ENCODE data around the gene CST8.

The CST8 gene

DNA sequence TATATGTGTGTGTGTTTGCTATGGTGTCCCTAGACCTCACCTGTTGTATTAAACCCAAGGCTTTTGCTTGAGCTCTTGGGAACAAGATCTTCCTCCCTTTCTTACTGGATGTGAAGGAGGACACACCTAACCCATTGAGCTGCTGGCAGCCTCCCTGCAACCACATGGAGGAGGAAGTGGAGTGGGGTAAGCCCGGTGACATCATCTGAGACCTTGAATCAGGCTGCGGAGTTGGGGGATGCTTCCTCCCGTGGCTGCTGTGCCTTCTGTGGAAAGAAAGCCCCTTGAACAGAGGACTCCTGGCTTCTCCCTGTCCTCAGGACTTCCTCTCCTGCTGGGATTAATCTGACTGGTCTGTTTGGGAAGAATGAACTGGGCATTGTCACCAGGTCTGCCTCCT, 41.5 kb upstream of the CST8 start:
- H3K27ac ChIP-seq: no peak overlapping the region

DNA sequence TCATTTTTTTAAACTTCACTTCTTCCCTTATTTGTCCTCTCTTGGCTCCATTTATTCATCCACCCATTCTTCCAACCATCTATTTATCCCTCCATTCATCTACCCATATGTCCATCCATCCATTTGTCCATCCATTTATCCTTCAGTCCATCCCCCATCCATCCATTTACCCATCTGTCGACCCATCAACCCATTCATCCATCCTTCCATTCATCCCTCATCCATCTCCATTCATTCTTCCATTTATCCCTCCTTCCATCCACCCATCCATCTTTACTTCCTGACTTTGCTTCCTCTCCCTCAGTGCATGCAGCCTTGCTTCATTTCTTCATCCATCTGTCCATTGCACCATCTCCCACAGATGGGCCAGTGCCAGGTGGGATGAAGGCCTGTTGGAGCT, 40.0 kb upstream of the CST8 start:
- H3K27ac ChIP-seq: no peak overlapping the region
- TF ChIP-seq, protein P1, sequence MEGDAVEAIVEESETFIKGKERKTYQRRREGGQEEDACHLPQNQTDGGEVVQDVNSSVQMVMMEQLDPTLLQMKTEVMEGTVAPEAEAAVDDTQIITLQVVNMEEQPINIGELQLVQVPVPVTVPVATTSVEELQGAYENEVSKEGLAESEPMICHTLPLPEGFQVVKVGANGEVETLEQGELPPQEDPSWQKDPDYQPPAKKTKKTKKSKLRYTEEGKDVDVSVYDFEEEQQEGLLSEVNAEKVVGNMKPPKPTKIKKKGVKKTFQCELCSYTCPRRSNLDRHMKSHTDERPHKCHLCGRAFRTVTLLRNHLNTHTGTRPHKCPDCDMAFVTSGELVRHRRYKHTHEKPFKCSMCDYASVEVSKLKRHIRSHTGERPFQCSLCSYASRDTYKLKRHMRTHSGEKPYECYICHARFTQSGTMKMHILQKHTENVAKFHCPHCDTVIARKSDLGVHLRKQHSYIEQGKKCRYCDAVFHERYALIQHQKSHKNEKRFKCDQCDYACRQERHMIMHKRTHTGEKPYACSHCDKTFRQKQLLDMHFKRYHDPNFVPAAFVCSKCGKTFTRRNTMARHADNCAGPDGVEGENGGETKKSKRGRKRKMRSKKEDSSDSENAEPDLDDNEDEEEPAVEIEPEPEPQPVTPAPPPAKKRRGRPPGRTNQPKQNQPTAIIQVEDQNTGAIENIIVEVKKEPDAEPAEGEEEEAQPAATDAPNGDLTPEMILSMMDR (conservative IDR thresholded peaks at IDR 0.05): no peak

More for the DNA sequence above, 41.5 kb upstream of the CST8 start:
- TF ChIP-seq, protein P1 (conservative IDR thresholded peaks at IDR 0.05): no peak

DNA sequence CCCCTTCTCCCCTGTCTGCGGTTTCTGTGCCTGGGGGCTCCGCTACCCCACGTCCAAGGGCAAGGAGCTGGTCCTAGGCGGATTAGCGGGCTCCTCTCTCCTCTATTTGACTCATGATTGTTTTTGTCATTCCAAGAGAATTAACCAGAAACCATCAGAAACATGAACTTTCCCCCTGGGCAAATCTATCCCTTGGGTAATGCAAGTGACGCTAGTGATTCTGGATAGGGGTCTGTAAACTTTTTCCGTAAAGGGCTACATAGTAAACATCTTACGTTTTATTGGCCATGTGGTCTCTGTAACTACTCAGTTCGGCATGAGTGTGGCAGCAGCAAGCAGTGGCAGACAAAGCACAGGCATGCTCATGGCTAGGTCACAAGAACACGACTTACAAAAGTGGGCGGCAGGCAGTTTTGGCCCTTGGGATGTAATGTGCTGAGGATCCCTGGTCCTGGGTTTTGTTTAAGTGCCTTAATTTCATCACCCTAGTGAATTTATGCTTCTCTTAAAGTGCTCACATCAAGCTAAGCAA, 38.9 kb upstream of the CST8 start:
- TF ChIP-seq, protein P1 (conservative IDR thresholded peaks at IDR 0.05): no peak
- no peak overlapping the region for H3K27ac ChIP-seq

DNA sequence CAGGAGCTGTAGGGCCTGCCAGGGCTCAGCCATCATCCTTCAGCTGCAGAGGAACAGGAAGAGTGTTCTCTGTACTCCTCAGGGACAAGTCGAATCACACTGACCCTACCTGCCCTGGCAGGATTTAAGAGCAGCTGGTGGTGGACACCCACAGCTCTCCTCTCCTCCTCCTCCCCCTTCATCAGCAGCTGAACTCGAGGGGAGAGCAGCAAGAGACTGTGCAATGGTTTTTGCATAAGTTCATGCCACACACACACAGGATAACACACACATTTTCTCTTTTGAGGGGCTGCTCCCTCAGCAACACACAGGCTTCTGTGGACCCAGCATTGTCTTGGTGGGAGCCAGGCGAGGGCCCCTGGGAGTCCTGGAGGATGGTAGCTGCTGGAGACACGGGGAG, 38.1 kb upstream of the CST8 start, which contains the start of gene CST11:
CST11 (minus strand) TSS at position 101 of the 400 bp plus-strand sequence; CDS start at position 36, 65 bp downstream.
- TF ChIP-seq, protein P1 (conservative IDR thresholded peaks at IDR 0.05): no peak
- no peak within 1 kb of the TSS for H3K27ac ChIP-seq

DNA sequence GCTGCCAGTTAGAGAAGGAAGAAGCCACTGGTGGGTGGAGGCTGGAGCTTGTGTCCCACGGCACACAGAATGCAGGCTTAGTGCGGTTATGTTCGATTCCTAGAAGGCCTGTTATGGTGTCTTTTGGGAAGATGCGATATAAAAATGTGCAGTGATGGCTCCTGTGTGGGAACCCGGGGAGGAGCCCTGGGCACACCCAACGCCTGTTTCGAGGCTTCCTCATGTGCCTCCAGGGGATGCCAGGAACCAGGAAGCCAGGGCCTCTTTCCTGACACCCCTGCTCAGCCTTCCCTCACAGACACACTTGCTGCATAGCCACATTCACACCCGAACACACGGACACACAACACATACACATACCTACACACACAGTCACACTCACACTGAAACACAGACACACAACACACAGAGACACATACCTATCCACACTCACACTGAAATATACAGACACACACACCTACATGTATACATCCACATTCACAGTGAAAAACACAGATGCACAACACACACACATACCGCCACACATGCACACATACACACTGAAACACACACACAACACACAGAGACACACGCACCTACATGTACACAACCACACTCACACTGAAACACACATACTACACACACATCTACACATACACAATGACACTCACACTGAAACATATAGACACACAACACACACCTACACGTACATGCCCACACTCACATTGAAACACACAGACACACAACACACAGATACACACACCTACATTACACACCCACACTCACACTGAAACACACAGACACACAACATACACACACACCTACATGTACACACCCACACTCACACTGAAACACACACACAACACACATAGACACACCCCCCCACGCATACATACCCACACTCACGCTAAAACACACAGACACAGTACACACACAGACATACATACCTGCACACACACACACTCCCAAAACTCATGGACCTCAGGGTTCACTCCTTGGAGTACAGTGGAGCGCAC, 37.1 kb upstream of the CST8 start:
- TF ChIP-seq, protein P1 (conservative IDR thresholded peaks at IDR 0.05): no peak
- H3K27ac ChIP-seq: no peak overlapping the region

DNA sequence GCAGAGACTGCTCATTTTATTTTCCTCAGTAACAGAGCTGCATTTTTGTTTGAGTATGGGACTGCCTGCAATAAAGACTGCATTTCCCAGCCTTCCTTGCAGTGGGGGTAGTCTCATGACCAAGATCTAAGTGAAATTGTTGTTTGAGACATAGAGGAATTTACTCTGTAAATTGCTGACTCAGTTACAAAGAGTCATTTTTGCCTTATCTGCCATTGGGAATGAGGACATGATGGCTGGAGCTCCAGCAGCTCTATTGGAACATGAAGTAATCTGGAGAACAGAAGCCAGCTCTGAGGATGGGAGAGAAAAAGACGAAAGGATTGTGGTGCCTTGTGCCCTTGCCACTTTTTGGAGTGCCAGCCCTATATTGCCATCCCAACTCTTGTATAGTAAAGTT, 36.1 kb upstream of the CST8 start:
- TF ChIP-seq, protein P1 (conservative IDR thresholded peaks at IDR 0.05): no peak
- no peak overlapping the region for H3K27ac ChIP-seq

DNA sequence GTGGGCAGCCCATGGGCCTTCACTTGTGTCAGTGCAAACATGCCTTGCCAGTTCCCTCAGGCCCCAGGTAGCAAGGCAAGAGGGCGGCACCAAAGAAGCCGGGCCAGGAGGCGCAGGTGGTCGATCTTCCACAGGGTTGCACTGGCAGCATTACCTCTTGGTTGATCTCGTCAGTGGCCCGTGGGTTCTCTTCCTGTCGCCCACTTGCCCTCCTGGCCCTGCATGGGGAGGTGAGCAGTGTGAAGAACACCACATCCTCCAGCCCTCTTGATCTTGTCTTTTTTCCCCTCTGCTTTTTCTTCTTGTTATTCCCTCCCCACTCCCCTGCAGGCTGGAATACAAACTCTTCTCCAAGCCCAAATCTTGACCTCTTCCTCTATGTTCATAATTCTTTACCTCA, 35.3 kb upstream of the CST8 start:
- TF ChIP-seq, protein P1 (conservative IDR thresholded peaks at IDR 0.05): no peak
- no peak overlapping the region for H3K27ac ChIP-seq

Measured in VCaP (cell line).